ENCODE results near the gene KCTD10. TPM values are rescaled to one million over a fixed set of nuclear protein-coding genes. Genes with fewer than 3 reads are reported as not detected.
"Not testable (repeated sequence)": the region's sequence is repeated elsewhere in the genome, so short reads cannot be mapped to it uniquely, and the experiment has no call there.

The KCTD10 gene
- polyA plus RNA-seq, 5 donors, result 43.1 to 53.0 (median 48.4) TPM

DNA sequence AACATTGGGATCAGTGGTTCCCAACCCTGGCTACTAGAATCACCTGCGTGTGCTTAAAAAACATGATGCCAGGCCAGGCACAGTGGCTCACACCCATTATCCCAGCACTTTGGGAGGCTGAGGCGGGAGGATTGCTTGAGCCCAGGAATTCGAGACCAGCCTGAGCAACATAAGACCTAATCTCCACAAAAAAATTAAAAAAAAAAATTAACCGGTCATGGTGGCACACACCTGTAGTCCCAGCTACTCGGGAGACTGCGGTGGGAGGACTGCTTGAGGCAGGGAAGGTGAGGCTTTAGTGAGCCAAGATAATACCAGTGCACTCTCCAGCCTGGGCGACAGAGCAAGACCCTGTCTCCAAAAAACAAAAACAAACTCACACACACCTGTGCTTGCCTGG is 2.0 kb downstream of the KCTD10 start:
- DNase-seq, result no peak

GRCh38 chr12:109473526-109474270 is 3.4 kb downstream of the KCTD10 start:
- not testable (repeated sequence) for DNase-seq

GRCh38 chr12:109473006-109473405 is 4.1 kb downstream of the KCTD10 start:
- no peak for DNase-seq

GRCh38 chr12:109469517-109469916 is 7.6 kb downstream of the KCTD10 start:
- DNase-seq, result no peak

- DNase-seq, result no peak
These were observed 9.0 kb downstream of the KCTD10 start for GRCh38 chr12:109467978-109468676.

- no peak for DNase-seq
These were observed 10.3 kb downstream of the KCTD10 start for GRCh38 chr12:109466821-109467220.

DNA sequence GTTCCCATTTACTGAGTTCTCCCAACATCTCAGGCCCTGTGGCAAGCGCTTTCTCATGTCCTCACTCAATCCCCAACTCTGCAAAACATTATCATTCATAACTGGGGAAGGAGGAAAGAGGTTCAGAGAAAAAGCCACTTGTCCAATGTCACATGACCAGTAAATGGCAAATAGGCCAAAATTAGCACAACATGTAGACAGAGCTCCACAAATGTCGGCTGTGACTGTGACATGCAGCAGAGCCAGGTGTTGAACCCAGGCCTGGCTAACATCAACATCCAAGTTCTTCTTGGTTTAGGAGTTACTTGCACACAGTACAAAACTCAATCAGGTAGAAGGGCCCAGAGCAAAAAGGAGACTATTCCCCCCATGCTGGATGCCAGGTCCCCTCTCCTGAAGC is 10.8 kb downstream of the KCTD10 start:
- no peak for DNase-seq

DNA sequence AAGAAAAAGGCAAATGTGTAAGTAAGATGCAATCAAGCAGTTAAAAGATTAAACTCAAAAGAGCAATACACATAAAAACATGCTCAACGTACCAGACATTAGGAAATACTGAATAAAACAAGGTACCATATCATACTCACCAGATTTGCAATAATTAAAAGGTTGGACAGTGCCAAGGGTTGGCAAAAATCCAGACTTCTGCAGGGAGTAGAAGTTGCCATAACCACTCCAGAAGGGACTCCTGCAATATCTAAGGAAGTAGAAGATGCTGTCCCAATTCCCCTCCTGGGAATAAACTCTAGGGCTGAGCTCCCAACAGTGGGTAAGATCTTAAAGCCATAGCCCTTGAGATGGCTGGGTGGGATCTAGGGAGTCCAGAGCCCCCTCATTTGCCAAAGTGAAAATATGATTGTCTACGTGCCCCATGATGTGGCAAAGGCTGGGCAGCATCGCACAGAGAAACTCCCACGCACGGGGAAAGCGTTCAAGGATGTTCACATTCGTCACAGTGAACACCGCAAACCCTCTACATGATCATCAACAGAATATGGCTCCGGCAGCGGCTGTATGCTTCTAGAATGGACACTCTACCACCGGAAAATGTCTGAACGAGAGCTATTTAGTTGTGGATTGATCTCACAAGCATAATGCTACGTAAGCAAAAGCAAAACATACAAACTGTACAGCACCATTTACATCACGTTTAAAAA is 12.3 kb downstream of the KCTD10 start:
- no peak for DNase-seq

DNA sequence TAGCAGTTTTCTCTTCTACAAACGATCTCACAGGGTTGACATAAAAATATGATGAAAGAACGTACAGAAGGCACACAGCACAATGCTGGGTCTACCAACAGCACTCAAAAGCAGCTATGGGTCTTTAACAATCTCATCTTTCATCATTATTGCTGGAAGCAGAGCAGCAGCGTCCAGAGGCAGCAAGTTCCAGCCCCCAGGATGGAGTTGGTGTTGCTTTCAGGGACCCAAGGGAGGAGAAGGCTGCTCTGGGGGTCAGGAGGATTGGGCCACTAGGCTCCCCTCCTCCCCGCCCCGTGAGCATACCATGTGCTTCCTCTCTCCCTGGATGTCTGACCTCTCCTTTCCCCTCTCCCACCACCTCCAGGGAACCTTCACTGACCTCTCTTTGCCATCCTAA is 13.3 kb downstream of the KCTD10 start:
- no peak for DNase-seq

- DNase-seq, result peak; percentile 88 to 92
These were observed 14.0 kb downstream of the KCTD10 start for GRCh38 chr12:109462868-109463692.

DNA sequence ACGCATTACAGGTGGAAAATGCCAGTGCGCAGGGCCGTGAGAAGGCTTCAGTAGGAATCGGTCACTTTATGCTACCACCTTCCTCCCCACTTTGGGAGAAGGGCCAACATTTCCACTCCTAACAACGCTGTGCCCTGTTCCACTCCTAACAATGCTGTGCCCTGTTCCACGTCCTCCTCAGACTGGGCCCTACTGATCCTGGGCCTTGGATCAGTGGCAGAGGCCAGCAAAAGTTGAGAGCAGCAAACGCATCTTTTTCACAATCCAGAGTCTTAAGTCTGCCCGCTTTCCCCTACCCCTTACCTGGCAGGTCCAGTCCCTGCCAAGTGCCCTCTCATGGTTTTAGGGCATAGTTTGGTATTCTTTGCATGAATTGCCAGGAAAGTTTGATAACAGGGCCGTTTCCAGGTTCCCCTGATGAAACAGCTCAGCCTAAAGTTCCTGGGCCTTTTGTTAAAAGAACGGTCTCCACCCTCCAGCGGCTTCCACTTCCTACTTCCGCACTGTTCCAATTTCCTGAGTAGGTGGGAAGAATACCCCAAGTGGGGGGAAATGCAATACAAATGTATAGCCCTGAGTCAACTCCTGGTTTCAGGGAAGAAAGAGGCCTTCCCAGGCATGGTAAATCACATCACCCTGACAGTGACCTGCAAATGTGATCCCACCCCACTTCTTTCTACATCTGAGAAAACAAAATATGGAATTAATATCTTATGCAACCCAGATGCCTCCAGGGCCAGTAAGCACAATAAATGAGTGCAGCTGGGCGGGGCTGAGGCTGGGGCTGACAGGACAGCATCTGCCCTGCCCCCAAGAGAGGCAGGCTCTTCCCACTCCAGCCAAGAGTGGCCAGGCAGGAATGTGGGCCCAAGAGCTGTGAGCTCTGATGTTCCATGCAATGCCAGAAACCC is 15.0 kb downstream of the KCTD10 start:
- DNase-seq, result peak; percentile 68 to 82

DNA sequence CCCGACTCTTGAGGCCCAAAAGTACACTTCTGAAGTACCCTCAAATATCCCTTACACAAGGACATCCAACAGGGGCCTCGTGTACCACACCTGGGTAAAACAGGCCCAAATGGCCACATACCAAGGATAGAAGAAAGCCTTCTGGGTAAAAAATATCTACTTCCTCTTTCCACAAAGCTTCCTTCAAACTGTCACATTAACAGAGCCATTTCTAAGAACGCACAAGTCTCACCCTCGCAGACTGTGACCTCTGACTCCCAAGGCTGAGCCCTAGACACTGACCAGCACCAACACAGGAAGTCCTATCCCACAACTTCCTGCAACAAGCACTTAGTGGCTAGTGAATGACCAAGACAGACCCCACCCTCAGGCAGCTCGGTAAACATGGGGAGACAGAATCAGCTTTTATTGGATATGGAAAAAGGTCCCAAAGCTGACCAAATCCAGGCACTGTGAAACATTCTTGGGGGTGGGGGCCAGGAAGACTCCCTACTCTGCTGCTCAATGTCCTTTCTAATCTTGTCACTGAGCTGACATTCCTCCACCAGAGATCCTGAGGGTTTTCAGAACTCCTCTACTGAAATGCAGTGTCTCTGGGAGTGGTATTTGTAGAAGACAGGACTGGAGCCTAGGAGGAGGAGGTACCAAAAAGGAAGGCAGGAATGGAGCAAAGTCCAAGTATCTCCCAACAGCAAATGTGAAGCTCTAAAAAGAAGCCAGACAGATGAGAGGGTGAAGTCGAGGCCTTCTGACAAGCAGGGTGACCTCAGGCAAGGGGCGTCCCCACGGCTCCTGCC is 15.9 kb downstream of the KCTD10 start:
- DNase-seq, result no peak

- no peak for DNase-seq
These were observed 16.6 kb downstream of the KCTD10 start for GRCh38 chr12:109460538-109460937.

- no peak for DNase-seq
These were observed 17.9 kb downstream of the KCTD10 start for GRCh38 chr12:109459247-109459646.

- DNase-seq, result no peak
These were observed 18.3 kb downstream of the KCTD10 start for GRCh38 chr12:109458771-109459208.

DNA sequence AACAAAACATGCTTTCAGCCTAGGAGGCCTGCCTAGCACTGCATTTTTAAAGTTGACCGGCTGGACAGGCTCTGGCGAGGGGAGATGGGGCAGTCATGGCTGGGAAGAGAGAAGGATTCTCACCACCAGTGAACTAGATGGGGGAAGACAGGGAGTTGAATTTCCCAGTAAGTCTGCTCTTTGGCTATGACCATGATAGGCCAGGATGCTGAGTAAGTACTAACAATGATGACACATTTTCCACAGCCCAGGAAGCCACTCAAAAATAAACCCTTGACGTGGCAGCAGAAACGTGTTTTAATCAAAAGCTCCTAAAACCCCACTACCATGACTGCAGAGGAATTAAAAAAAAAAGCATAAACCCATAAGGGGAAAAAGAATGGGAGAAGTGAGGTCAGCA is 19.0 kb downstream of the KCTD10 start:
- no peak for DNase-seq

- DNase-seq, result no peak
These were observed 21.4 kb downstream of the KCTD10 start for GRCh38 chr12:109455706-109456105.

- DNase-seq, result no peak
These were observed 24.6 kb downstream of the KCTD10 start for GRCh38 chr12:109452489-109452888.

- no peak for DNase-seq
These were observed 25.7 kb downstream of the KCTD10 start for GRCh38 chr12:109451400-109451799.

- no peak for DNase-seq
These were observed 26.1 kb downstream of the KCTD10 start for GRCh38 chr12:109450980-109451379.

All from right lung (tissue), 5 donors.